Mammary microvascular endothelial cell (primary cell): ENCODE data around the gene FBXO8. TPM values are rescaled to one million over a fixed set of nuclear protein-coding genes. Genes with fewer than 3 reads are reported as not detected.

Source experiments
- total RNA-seq: library from RNA; depleted of rRNA; stranded (reverse); fragments of >200 nt; gene quantifications from 2 replicates; pipeline ENCODE4 v1.2.3, GENCODE V29; 2015

The FBXO8 gene
- 14.7 and 16.5 TPM in 2 replicates for total RNA-seq

GRCh38 chr4:174283507-174284471 lies at the start of gene FBXO8, which contains the start of gene CEP44:
Gene FBXO8 (minus strand): TSS chr4:174283667. CDS start chr4:174263092, 20,575 bp downstream.
Gene CEP44 (plus strand): TSS chr4:174283911. CDS start chr4:174299122, 15,211 bp downstream.

Other genes with a start within 250 kb of the FBXO8 start
- 8.2 and 9.5 TPM in 2 replicates for gene CEP44, start 244 bp upstream of the FBXO8 start, total RNA-seq
- gene HPGD, start 238.8 kb upstream of the FBXO8 start, total RNA-seq = not detected in 2 replicates